CD1c-positive myeloid dendritic cell (primary cell): Measurements from ENCODE around the gene CNOT10.
"Not testable (repeated sequence)": the region's sequence is repeated elsewhere in the genome, so short reads cannot be mapped to it uniquely, and the experiment has no call there.

ENCODE experiments used
- DNase-seq: peaks from one replicate; pipeline ENCODE4 v3.0.0-alpha.2; 2016; ENCODE audit errors: extremely low spot score

Gene CNOT10

DNA sequence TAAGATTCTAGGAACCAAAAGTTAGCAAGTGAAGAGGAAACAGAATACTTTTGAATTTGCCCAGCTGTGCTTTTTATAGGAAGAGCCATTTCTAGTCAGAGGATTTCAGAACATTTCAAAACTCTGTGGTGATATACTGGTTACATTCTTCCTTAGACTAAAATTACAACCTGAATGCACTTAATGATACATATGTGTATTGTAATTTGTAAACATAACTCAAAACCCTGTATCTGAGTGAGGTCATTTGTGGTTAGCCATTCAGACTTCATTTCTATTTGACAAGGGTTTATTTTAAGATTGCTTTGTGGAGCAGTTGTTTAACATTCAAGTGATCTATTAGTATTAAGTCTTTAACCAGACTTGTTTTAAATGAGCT, 73.4 kb downstream of the CNOT10 start:
- DNase-seq: peak; percentile 12

DNA sequence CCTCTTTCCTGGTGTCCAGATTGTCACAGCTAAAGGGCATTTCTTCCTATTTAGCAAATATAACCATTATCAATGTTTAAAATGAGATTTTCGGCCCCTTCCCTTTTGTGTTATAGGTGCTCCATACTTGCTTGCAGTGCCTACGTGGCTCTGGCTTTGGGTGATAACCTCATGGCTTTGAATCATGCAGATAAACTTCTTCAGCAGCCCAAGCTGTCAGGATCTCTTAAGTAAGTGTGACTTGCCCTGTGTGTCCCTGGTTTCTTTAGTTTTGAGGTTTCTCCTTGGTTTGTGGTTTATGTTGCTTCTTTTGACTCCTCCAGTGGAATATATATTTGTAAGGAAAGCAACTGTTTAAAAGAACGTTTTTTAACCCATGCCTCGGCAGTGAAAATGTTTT, 74.4 kb downstream of the CNOT10 start:
- no peak for DNase-seq

GRCh38 chr3:32764481-32764880, 79.5 kb downstream of the CNOT10 start:
- DNase-seq: no peak

DNA sequence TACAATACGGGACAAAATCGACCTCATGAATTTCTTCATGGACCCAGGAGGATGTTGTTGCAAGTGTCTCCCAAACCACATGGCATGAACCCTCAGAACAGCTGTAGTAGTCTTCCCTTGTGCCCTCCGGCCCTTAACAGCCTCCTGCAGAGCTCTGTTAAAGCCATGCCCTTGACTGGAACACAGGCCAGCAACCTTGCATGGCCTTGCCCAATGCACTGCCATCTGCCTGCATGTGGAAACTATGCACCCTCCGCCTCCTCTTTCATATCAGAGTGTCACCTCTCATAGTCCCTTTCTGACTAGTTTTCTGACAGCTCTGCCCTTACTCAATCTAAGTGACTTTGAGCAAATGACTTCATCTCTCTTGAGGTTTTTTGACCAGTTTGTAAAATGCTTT, 93.4 kb downstream of the CNOT10 start:
- DNase-seq: no peak

GRCh38 chr3:32780071-32780734, 95.2 kb downstream of the CNOT10 start:
- no peak for DNase-seq

- DNase-seq: peak; percentile 30
Observed at GRCh38 chr3:32780735-32781210, 95.8 kb downstream of the CNOT10 start.

DNA sequence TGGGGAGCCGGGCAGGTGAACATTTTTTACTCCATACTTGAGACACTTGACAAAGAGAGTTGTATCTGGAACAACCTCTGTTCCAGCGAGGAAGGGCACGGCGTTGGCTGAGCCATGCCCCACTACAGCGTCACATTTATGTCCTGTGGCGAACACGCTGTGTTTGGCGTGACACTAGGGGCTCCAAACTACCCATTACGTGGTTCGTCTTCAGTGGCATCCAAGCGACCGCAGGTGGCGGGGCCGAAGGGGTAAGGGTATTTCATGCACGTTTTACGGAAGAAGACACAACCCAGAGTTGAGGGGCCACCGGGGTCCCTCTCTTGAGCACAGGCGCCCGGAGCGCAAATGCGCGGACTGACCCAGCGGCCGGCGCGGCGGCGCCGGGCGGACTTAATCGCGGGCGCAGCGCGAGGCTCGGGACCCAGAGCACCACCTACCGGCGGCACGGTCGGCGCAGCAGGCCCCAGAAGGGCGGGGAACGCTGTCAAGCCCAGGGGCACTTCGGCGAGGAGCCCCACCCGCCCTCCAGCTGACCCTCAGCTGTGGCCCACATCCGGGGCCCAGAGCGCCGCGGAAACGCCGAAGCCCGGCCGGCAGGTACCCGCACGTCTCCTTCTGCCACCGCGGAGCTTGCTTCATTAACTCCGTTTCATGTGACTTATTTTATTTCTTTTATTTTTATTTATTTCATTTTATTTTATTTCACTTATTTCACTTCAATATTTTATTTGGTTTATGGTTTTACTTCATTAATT, 96.4 kb downstream of the CNOT10 start:
- DNase-seq: peak; percentile 77

GRCh38 chr3:32781969-32782270, 96.9 kb downstream of the CNOT10 start:
- not testable (repeated sequence) for DNase-seq

GRCh38 chr3:32782407-32782806, 97.4 kb downstream of the CNOT10 start:
- no peak for DNase-seq

- DNase-seq: no peak
Observed at GRCh38 chr3:32791833-32792232, 106.8 kb downstream of the CNOT10 start.

- DNase-seq: no peak
Observed at GRCh38 chr3:32794487-32795308, 109.7 kb downstream of the CNOT10 start.

- DNase-seq: not testable (repeated sequence)
Observed at GRCh38 chr3:32796384-32796950, 111.5 kb downstream of the CNOT10 start.

DNA sequence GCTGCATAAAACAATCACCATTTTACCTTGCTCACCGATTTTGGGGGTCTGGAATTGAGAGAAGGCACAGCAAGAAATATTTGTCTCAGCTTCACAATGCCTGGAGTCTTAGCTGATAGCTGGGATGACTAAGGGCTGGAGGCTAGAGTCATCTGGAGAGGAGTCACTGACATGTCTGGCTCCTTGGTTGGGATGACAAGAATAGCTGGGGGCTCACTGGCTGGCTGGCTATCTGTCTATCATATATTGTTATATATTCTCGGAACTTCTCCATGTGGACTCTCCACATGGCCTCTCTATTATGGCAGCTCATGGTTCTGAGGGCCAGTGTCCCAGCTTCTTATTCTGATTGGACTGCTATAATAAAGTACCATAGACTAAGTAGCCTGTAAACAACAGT, 112.8 kb downstream of the CNOT10 start:
- DNase-seq: no peak

DNA sequence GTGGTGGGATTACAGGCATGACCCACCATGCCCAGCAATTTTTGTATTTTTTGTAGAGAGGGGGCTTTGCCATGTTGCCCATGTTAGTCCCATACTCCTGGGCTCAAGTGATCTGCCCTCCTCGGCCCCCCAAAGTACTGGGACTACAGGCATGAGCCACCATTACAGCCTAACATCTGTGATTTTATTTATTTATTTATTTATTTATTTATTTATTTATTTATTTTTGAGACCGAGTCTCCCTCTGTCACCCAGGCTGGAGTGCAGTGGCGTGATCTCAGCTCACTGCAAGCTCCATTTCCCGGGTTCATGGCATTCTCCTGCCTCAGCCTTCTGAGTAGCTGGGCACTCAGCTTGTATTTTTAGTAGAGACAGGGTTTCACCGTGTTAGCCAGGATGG, 116.5 kb downstream of the CNOT10 start:
- DNase-seq: not testable (repeated sequence)

DNA sequence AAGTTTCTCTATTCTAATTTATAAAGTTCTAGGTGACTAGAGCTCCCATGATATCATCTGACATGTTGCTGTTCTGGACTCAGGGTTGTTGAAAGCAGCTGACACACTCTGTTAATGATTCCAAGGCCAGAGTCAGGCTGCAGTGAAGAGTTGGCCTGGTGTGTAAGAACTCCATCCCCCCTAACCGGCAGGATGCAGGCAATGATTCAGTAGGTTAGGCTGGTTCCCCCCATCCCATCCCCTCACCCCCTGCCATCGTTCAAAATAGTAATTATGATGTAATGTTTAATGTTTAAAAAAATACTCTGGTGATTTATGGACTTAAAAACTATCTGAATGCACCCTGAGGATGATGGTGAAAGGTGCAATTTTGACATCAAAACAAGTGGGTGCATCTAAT, 128.2 kb downstream of the CNOT10 start:
- no peak for DNase-seq

DNA sequence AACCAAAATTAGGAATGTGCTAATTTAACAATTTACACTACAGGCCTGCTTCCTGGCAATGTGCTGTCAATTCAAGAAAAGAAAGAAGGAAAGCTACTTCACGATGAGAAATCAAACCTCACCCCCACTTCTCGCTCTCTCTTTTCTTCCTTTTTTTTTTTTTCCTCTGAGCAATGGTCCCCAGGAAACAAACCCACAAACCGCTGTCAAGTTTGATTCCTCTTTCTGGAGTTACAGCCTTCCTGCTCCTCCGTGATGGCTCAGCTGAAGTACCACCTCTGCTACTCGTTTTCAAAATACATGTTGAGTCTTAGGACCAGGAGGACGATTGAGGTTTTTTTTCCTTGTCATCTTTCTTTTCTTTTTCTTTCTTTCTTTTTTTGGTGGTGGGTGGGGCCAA, 129.4 kb downstream of the CNOT10 start:
- DNase-seq: peak; percentile 49

DNA sequence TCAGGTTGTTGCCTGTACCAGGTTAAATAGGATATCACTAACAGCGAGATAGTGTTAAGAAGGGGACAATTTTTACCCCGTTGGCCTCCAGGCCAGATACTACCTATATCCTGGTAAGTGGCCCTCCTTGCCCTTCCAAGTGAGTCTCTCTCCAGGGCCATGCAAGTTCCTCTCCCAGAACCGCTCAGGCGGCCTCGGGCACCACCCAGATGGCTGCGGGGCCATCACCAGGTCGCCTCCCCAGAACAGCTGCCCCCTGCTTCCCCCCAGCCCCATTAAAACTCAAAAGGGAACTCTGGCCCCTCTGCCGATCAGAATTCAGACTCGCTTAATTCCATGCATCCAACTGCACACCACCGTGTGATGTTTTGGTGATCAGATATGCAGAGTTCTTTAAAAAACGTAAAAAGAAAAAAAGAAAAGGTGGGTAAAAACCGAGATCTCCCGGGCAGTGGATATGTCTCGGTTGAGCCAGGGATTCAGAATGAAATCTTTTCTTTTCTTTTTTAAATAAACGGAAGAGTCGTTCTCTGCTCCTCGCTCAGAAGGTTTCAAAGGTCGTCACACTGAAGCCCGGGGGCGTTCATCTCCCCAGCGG, 131.0 kb downstream of the CNOT10 start:
- DNase-seq: peak; percentile 25

DNA sequence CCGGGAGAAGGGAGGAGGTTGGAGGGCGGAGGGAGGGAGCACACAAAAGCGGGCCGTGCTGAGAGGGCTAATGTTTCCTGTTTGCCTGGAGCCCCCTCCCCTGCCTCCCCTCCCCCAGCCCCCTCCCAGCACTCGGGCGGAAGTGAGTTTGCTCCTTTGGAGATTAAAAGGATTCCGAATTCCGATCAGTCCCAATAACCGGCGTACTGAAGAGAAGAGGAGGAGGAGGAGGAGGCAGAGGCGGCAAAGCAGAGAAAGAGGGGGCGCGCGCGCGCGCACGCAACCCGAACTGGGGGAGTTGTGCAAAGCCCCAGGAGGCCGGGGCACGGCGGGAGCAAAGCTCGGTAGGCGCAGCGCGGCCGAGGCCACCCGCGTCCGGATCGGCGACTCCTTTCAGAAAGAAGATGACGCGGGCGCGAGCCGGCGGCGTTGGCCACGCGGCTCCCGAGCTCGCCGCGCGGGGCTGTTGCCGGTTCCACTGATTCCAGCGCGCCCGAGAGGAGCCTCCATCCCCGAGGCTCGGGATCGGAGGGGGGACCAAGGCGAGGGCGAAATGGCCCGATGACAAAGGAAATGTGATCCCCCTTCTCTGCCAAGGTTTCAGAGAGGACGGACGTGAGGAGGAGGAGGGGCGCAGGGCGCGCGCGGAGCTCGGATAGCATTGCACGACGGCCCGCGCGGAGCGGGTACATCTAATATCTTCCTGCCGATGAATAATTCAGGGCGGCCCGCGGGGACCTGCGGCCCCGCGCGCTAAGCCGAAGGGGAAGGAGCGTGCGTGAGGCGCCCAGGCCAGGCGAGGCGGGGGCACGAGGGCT, 131.7 kb downstream of the CNOT10 start:
- peak; percentile 64 for DNase-seq

DNA sequence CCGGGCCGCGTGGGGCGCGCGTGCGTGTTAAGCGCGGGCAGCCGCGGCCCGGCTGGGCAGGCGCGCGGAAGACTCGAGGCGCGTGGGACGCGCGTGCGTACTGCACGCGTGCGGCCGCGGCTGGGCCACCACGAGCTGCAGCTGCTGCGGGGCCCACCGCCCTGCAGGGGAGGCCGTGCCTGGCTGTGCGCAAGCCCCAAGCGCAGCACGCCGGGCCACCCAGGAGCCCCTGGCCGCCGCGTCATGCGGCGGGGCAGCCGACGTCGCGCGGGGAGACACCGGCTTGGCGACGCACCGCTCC, 132.2 kb downstream of the CNOT10 start:
- no peak for DNase-seq

GRCh38 chr3:32817558-32818228, 132.7 kb downstream of the CNOT10 start, which contains the start of gene TRIM71:
Gene TRIM71, plus strand, starts transcription at chr3:32817997. Its CDS starts 84 bp downstream, at chr3:32818081.
- peak; percentile 6 for DNase-seq
